Keratinocyte (primary cell): Measurements from ENCODE around the gene OSMR.

Source experiments
- CTCF ChIP-seq, 3 experiments: IDR thresholded peaks in 1 of 3; conservative IDR thresholded peaks in 1 of 3; optimal IDR thresholded peaks in 1 of 3; 2 replicates in 2 of 3; 3 replicates in 1 of 3; pipeline versions ENCODE3 to v1.5.1; 2011; ENCODE audit warnings: low read length in 3 of 3, mild to moderate bottlenecking in 3 of 3, moderate library complexity in 2 of 3, control low read depth in 1 of 3, inconsistent platforms in 1 of 3; ENCODE audit not compliant: insufficient read depth in 2 of 3; ENCODE audit errors: extremely low read depth in 1 of 3
- EZH2 ChIP-seq: IDR thresholded peaks from one replicate; pipeline ENCODE4 v1.6.1; 2012; ENCODE audit warnings: inconsistent platforms, mild to moderate bottlenecking, low read length, moderate library complexity

GRCh38 chr5:38796742-38797108 lies 49.1 kb upstream of the OSMR start:
- TF ChIP-seq CTCF (optimal IDR thresholded peaks at IDR 0.05 in 1 of 3, IDR thresholded peaks at IDR 0.05 in 1 of 3, conservative IDR thresholded peaks at IDR 0.05 in 1 of 3; ENCODE audit: extremely low read depth in 1 of 3, insufficient read depth in 2 of 3, low read length in 3 of 3): no peak
- TF ChIP-seq EZH2: no peak
